Tibial nerve (tissue), 4 donors: ENCODE data around the gene SNAPC2. TPM values are rescaled to one million over a fixed set of nuclear protein-coding genes. Genes with fewer than 3 reads are reported as not detected.

Experiments used
- DNase-seq, 2 donors: peaks; one replicate each; pipeline ENCODE4 v3.0.0-alpha.2; 2019; ENCODE audit warnings: low spot score in 2 of 2
- H3K27ac ChIP-seq, 4 donors: fragments of 200-600 bp; sonication (generic) in 3 of 4; one replicate each; pipeline ENCODE4 v1.5.1; 2017 to 2019; ENCODE audit warnings: mild to moderate bottlenecking in 1 of 4
- H3K27me3 ChIP-seq, 2 donors: fragments of 200-600 bp; sonication (generic) in 1 of 2; one replicate each; pipeline versions ENCODE4 v1.5.1 to v1.6.0; 2017 to 2019
- H3K36me3 ChIP-seq, 3 donors: fragments of 200-600 bp; sonication (generic); one replicate each; pipeline ENCODE4 v1.5.1; 2018 to 2019
- H3K4me1 ChIP-seq, 4 donors: fragments of 200-600 bp; sonication (generic) in 3 of 4; one replicate each; pipeline ENCODE4 v1.5.1; 2017 to 2019
- H3K4me3 ChIP-seq, 4 donors: fragments of 200-600 bp; sonication (generic) in 3 of 4; one replicate each; pipeline ENCODE4 v1.5.1; 2017 to 2019; ENCODE audit warnings: mild to moderate bottlenecking in 1 of 4, moderate library complexity in 1 of 4
- H3K9me3 ChIP-seq, 4 donors: fragments of 200-600 bp; sonication (generic) in 3 of 4; one replicate each; pipeline ENCODE4 v1.5.1; 2017 to 2019
- CTCF ChIP-seq, 5 experiments: fragments of 200-600 bp in 3 of 5; fragments of 450-650 bp in 2 of 5; sonication (generic) in 3 of 5; IDR thresholded peaks; one replicate each; pipeline ENCODE4 v1.5.1; 2016 to 2019; ENCODE audit warnings: antibody characterized with exemption in 5 of 5, mild to moderate bottlenecking in 3 of 5, moderate library complexity in 2 of 5
- EP300 ChIP-seq, 2 donors: sonication (generic); formaldehyde crosslinking; IDR thresholded peaks; one replicate each; pipeline ENCODE4 v1.6.1; 2017; ENCODE audit warnings: antibody characterized with exemption in 2 of 2, mild to moderate bottlenecking in 1 of 2
- POLR2A ChIP-seq, 2 donors: fragments of 450-650 bp; IDR thresholded peaks; one replicate each; pipeline ENCODE4 v1.6.1; 2017; ENCODE audit warnings: antibody characterized with exemption in 2 of 2, mild to moderate bottlenecking in 2 of 2, moderate library complexity in 2 of 2
- WGBS, 2 donors: methylation state at CpG; one replicate each; pipeline ENCODE4 v1.1.5; 2018; 5-methylcytosine and 5-hydroxymethylcytosine counted together
- total RNA-seq, 4 donors: library from RNA; depleted of rRNA; stranded (reverse); fragments of >200 nt; gene quantifications; one replicate each; pipeline ENCODE4 v1.1.0, GENCODE V29; 2016

Gene SNAPC2
- total RNA-seq, 4 donors from 2014 or later: 11.6 to 26.4 (median 16.1) TPM

- no peak overlapping the region for H3K4me3 ChIP-seq
- 78 to 79% methylated on average over 13 of the region's 13 CpGs for WGBS, 2 donors
- no peak overlapping the region for H3K27ac ChIP-seq
- peaks cover 0 to 6% (median 0%) of the 10 kb centered on the region in 4 donors for H3K4me1 ChIP-seq
- no peak for DNase-seq
- TF ChIP-seq CTCF (IDR thresholded peaks at IDR 0.05) (no peak), EP300 (IDR thresholded peaks at IDR 0.05) (no peak), POLR2A (IDR thresholded peaks at IDR 0.05) (no peak)
- H3K27me3 ChIP-seq: no peaks in the 10 kb centered on the region
- peaks cover 0 to 84% (median 20%) of the 10 kb centered on the region in 3 donors for H3K36me3 ChIP-seq
- H3K9me3 ChIP-seq: no peaks in the 10 kb centered on the region
These were observed 41.9 kb downstream of the SNAPC2 start for GRCh38 chr19:7961920-7962626.

DNA sequence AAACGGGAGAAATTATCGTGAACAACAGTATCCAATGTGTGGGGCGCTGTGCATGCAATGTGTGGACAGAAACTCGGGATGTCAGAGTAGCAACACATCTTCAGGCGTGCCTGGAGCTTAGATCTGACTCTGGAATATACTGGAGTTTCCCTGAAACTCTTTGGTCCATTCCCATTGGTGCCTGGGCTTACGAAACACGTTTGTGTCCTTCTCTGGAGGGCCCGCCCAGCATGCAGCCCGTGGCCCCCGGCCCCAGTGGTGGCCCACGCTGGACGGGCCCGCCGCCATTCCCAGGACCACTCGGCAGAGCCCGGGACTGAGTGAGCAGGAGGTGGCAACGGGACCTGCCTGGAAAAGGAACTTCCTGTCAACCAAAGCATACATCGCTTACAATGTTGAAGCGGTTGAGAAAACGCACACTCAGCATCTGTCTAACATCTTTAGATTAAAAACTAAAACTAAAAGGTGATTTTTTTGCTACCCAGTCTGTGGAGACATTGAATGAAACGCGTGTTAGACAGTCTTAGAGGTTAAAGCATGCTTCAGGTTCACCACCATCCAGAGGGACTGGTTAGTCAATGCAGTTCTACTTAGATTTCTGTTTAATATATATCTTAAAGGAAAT is 42.6 kb downstream of the SNAPC2 start:
- WGBS, 2 donors: 84 to 88% methylated on average over 22 of the region's 22 CpGs
- Histone ChIP-seq H3K4me1 (peaks cover 0 to 6% (median 0%) of the 10 kb centered on the region in 4 donors), H3K27me3 (no peaks in the 10 kb centered on the region), H3K9me3 (no peaks in the 10 kb centered on the region), H3K27ac (no peak overlapping the region), H3K36me3 (peaks cover 0 to 86% (median 27%) of the 10 kb centered on the region in 3 donors), H3K4me3 (no peak overlapping the region)
- DNase-seq: no peak
- no peak for TF ChIP-seq CTCF (IDR thresholded peaks at IDR 0.05)
- TF ChIP-seq EP300 (IDR thresholded peaks at IDR 0.05): no peak
- no peak for TF ChIP-seq POLR2A (IDR thresholded peaks at IDR 0.05)

DNA sequence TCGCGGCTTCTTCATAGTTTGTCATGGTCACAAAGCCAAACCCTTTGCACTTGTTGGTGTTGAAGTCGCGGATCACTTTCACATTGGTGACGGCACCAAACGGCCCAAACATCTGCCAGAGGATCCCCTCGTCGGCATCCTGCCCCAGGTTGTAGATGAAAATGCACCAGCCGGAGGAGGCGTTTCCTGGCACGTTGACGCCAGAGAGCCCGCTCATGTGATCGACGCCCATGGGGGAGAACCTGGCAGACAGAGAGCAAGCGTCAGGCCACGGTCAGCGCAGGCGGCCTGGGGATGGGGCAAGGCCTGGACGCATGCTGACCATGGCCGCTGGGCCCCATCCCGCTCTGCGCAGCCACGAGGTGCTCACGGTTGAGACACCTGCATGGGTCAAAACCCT is 43.4 kb downstream of the SNAPC2 start:
- H3K4me1 ChIP-seq: peaks cover 0 to 6% (median 0%) of the 10 kb centered on the region in 4 donors
- TF ChIP-seq EP300 (IDR thresholded peaks at IDR 0.05) (no peak), CTCF (IDR thresholded peaks at IDR 0.05) (no peak), POLR2A (IDR thresholded peaks at IDR 0.05) (no peak)
- no peaks in the 10 kb centered on the region for H3K27me3 ChIP-seq
- 92 to 97% methylated on average over 24 to 25 of the region's 25 CpGs for WGBS, 2 donors
- H3K27ac ChIP-seq: no peak overlapping the region
- H3K9me3 ChIP-seq: no peaks in the 10 kb centered on the region
- peaks cover 0 to 86% (median 27%) of the 10 kb centered on the region in 3 donors for H3K36me3 ChIP-seq
- no peak overlapping the region for H3K4me3 ChIP-seq
- DNase-seq: no peak

GRCh38 chr19:7965259-7965841 is 45.2 kb downstream of the SNAPC2 start:
- H3K36me3 ChIP-seq: peaks cover 0 to 96% (median 31%) of the 10 kb centered on the region in 3 donors
- no peak overlapping the region for H3K27ac ChIP-seq
- no peak overlapping the region for H3K4me3 ChIP-seq
- H3K27me3 ChIP-seq: no peaks in the 10 kb centered on the region
- no peak for TF ChIP-seq CTCF (IDR thresholded peaks at IDR 0.05)
- no peak for TF ChIP-seq EP300 (IDR thresholded peaks at IDR 0.05)
- no peaks in the 10 kb centered on the region for H3K9me3 ChIP-seq
- no peak for DNase-seq
- WGBS, 2 donors: 88 to 92% methylated on average over 12 of the region's 12 CpGs
- H3K4me1 ChIP-seq: no peaks in the 10 kb centered on the region
